ENCODE results near the gene RUNX1. TPM values are rescaled to one million over a fixed set of nuclear protein-coding genes. Genes with fewer than 3 reads are reported as not detected.
A peak's percentile ranks its signal among the peaks of the same experiment; 100 is the strongest.

RUNX1 gene
- total and polyA plus RNA-seq, 2 of the 13 experiments (the other 11 are each of a cell fraction or from before 2014, with no cell fraction given): 5.4 to 6.4 TPM

DNA sequence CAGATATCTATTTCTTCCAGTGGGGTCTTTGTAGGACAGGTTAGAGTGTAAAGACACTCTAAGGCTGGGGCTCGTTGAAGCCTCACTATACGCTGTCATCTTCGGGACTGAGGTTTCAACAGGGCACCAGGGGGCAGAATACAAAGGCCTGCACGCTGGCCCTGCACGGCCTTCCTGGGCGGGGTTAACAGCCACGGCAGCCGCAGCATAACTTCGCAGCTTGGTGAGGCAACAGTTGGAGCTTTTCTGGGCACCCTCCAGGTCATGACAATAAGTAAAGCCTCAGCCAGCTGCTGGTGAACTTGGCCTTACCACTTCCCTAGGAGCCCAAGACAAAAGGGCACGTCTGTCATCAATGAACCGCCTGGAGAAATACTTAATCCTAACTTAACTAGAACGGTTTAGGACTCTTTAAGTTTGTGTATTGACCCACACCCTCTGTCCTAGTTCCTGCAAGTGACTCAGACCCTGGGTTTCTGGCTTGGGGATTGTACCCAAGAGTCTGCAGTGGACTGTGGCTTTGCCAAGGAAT is 2.3 kb upstream of the RUNX1 start (continued):
- TF ChIP-seq SAP130 (CRISPR knock-in tag; IDR thresholded peaks at IDR 0.05; ENCODE audit: low read depth) (peak; percentile 38), GTF2F1 (IDR thresholded peaks at IDR 0.05; ENCODE audit: low read length) (no peak), ZBTB20 (CRISPR knock-in tag; IDR thresholded peaks at IDR 0.05; ENCODE audit: borderline replicate concordance, low read depth) (0 out of 2 replicates have a peak, but pooled peaks have one; percentile 25), EP300 (IDR thresholded peaks at IDR 0.05; ENCODE audit: low read depth in 2 of 2, low read length in 2 of 2) (peak in 1 of 2 experiments; percentile 19; a peak in 1 of 4 replicates), EP300 (CRISPR knock-in tag; IDR thresholded peaks at IDR 0.05; ENCODE audit: borderline replicate concordance) (no peak), HNF4A (CRISPR knock-in tag; IDR thresholded peaks at IDR 0.05) (peak; percentile 12; the same call in 1 of the 2 replicates), FOXJ3 (CRISPR knock-in tag; IDR thresholded peaks at IDR 0.05; ENCODE audit: borderline replicate concordance) (0 out of 2 replicates have a peak, but pooled peaks have one; percentile 22), IRF2 (CRISPR knock-in tag; IDR thresholded peaks at IDR 0.05) (peak; percentile 40; the same call in 1 of the 2 replicates), ZNF501 (CRISPR knock-in tag; IDR thresholded peaks at IDR 0.05) (peak; percentile 39; the same call in 1 of the 2 replicates), ZNF451 (CRISPR knock-in tag; IDR thresholded peaks at IDR 0.05) (no peak), AGO1 (IDR thresholded peaks at IDR 0.05; ENCODE audit: low read depth, low read length, poor library complexity, severe bottlenecking) (no peak), NFYC (CRISPR knock-in tag; IDR thresholded peaks at IDR 0.05) (no peak), CCDC6 (CRISPR knock-in tag; IDR thresholded peaks at IDR 0.05) (no peak), GABPA (IDR thresholded peaks at IDR 0.05; ENCODE audit: low read depth, low read length) (no peak), GABPA (CRISPR knock-in tag; IDR thresholded peaks at IDR 0.05; ENCODE audit: low read depth) (peak; percentile 29; the same call in 1 of the 2 replicates), ZSCAN30 (CRISPR knock-in tag; IDR thresholded peaks at IDR 0.05) (no peak), CEBPG (CRISPR knock-in tag; IDR thresholded peaks at IDR 0.05) (peak; percentile 71), ATM (IDR thresholded peaks at IDR 0.05; ENCODE audit: borderline replicate concordance) (no peak), ZNF768 (CRISPR knock-in tag; IDR thresholded peaks at IDR 0.05) (peak; percentile 41; the same call in 1 of the 2 replicates), MIER3 (CRISPR knock-in tag; IDR thresholded peaks at IDR 0.05; ENCODE audit: borderline replicate concordance) (0 out of 2 replicates have a peak, but pooled peaks have one; percentile 35), TEAD3 (CRISPR knock-in tag; optimal IDR thresholded peaks at IDR 0.05; ENCODE audit: borderline replicate concordance) (no peak), ZNF207 (IDR thresholded peaks at IDR 0.05; ENCODE audit: borderline replicate concordance) (no peak), ZNF747 (CRISPR knock-in tag; IDR thresholded peaks at IDR 0.05; ENCODE audit: borderline replicate concordance) (no peak), NR2F6 (IDR thresholded peaks at IDR 0.05) (0 out of 2 replicates have a peak, but pooled peaks have one; percentile 21), NR2F6 (CRISPR knock-in tag; IDR thresholded peaks at IDR 0.05) (peak; percentile 38), TMF1 (CRISPR knock-in tag; IDR thresholded peaks at IDR 0.05; ENCODE audit: low read depth) (no peak), ETV5 (CRISPR knock-in tag; IDR thresholded peaks at IDR 0.05; ENCODE audit: borderline replicate concordance) (peak; percentile 46; the same call in 1 of the 2 replicates)
- TF ChIP-seq, protein P1, sequence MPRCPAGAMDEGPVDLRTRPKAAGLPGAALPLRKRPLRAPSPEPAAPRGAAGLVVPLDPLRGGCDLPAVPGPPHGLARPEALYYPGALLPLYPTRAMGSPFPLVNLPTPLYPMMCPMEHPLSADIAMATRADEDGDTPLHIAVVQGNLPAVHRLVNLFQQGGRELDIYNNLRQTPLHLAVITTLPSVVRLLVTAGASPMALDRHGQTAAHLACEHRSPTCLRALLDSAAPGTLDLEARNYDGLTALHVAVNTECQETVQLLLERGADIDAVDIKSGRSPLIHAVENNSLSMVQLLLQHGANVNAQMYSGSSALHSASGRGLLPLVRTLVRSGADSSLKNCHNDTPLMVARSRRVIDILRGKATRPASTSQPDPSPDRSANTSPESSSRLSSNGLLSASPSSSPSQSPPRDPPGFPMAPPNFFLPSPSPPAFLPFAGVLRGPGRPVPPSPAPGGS (CRISPR knock-in tag; IDR thresholded peaks at IDR 0.05): no peak
- TF ChIP-seq, protein P2, sequence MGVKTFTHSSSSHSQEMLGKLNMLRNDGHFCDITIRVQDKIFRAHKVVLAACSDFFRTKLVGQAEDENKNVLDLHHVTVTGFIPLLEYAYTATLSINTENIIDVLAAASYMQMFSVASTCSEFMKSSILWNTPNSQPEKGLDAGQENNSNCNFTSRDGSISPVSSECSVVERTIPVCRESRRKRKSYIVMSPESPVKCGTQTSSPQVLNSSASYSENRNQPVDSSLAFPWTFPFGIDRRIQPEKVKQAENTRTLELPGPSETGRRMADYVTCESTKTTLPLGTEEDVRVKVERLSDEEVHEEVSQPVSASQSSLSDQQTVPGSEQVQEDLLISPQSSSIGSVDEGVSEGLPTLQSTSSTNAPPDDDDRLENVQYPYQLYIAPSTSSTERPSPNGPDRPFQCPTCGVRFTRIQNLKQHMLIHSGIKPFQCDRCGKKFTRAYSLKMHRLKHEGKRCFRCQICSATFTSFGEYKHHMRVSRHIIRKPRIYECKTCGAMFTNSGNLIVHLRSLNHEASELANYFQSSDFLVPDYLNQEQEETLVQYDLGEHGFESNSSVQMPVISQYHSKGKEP (CRISPR knock-in tag; IDR thresholded peaks at IDR 0.05): no peak
- TF ChIP-seq, protein P3, sequence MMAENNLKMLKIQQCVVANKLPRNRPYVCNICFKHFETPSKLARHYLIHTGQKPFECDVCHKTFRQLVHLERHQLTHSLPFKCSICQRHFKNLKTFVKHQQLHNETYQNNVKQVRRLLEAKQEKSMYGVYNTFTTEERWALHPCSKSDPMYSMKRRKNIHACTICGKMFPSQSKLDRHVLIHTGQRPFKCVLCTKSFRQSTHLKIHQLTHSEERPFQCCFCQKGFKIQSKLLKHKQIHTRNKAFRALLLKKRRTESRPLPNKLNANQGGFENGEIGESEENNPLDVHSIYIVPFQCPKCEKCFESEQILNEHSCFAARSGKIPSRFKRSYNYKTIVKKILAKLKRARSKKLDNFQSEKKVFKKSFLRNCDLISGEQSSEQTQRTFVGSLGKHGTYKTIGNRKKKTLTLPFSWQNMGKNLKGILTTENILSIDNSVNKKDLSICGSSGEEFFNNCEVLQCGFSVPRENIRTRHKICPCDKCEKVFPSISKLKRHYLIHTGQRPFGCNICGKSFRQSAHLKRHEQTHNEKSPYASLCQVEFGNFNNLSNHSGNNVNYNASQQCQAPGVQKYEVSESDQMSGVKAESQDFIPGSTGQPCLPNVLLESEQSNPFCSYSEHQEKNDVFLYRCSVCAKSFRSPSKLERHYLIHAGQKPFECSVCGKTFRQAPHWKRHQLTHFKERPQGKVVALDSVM (CRISPR knock-in tag; IDR thresholded peaks at IDR 0.05): no peak

Data from HepG2 (cell line).